ENCODE data around the gene HNRNPUL1. TPM values are rescaled to one million over a fixed set of nuclear protein-coding genes. Genes with fewer than 3 reads are reported as not detected.

HNRNPUL1 gene
- total and polyA plus RNA-seq, 9 of the 15 experiments (the other 6 are each of a cell fraction or from before 2014, with no cell fraction given) = 7.3 to 211 (median 85.0) TPM

DNA sequence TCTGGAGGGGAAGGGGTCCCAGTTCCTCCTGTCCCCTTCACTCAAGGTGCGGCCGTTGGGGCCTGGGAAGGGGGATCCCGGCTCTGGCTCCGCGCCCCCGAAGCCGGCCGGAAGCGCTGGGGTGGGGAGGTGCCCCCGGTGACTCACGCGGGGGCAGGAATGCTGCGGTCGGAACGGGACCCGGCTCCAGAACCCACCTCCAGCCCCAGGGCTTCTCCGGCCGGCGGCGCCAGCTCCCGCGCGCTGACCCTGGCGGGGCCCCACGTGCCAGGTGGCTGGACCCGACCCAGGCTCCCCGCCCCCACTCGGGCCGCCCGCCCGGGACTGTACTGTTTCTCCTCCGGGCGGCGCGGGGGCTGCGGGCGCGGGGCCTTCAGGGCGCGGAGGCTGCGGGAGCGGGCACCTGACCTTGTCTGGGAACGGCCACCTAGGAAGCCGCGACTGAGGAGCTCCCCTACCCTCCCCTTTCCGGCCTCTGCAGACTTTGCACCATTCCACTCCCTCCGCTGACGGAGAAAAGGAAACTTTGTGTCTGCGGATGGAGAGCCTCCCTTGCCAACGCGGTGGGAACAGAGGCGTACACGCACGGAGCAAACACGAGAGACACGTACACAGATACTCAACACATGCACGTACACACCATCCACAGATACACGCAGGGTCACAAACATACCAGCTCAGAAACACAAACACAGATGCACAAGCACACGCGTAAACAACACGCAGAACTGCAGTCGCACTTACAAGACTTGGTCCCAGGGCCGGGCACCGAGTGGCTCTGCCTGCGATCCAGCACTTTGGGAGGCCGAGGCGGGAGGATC is 37.9 kb upstream of the HNRNPUL1 start (continued):
- TF ChIP-seq ZZZ3 (IDR thresholded peaks at IDR 0.05) (no peak), ZNF583 (CRISPR knock-in tag; IDR thresholded peaks at IDR 0.05) (0 out of 2 replicates have a peak, but pooled peaks have one; percentile 50), SRSF7 (optimal IDR thresholded peaks at IDR 0.05; ENCODE audit: low read depth, low read length) (no peak), ADNP (tag; IDR thresholded peaks at IDR 0.05) (no peak), ZNF324 (CRISPR knock-in tag; IDR thresholded peaks at IDR 0.05) (0 out of 2 replicates have a peak, but pooled peaks have one; percentile 33), MYC (IDR thresholded peaks at IDR 0.05; ENCODE audit: low read depth, low read length) (peak; percentile 70), MYC (CRISPR knock-in tag; IDR thresholded peaks at IDR 0.05; ENCODE audit: borderline replicate concordance, low read depth) (no peak), TEAD4 (IDR thresholded peaks at IDR 0.05; ENCODE audit: low read length) (no peak; the same call in none of the 2 replicates), TEAD4 (CRISPR knock-in tag; IDR thresholded peaks at IDR 0.05; ENCODE audit: borderline replicate concordance) (no peak), ZNF174 (CRISPR knock-in tag; IDR thresholded peaks at IDR 0.05) (no peak), ZNF384 (IDR thresholded peaks at IDR 0.05; ENCODE audit: low read depth, low read length) (no peak)
- TF ChIP-seq, protein P1, sequence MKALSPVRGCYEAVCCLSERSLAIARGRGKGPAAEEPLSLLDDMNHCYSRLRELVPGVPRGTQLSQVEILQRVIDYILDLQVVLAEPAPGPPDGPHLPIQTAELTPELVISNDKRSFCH (CRISPR knock-in tag; IDR thresholded peaks at IDR 0.05) = no peak
- TF ChIP-seq, protein P1 (tag; IDR thresholded peaks at IDR 0.05) = 0 out of 2 replicates have a peak, but pooled peaks have one; percentile 31
- TF ChIP-seq, protein P2, sequence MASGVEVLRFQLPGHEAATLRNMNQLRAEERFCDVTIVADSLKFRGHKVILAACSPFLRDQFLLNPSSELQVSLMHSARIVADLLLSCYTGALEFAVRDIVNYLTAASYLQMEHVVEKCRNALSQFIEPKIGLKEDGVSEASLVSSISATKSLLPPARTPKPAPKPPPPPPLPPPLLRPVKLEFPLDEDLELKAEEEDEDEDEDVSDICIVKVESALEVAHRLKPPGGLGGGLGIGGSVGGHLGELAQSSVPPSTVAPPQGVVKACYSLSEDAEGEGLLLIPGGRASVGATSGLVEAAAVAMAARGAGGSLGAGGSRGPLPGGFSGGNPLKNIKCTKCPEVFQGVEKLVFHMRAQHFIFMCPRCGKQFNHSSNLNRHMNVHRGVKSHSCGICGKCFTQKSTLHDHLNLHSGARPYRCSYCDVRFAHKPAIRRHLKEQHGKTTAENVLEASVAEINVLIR (CRISPR knock-in tag; IDR thresholded peaks at IDR 0.05) = peak; percentile 15; the same call in 1 of the 2 replicates
- TF ChIP-seq, protein P3, sequence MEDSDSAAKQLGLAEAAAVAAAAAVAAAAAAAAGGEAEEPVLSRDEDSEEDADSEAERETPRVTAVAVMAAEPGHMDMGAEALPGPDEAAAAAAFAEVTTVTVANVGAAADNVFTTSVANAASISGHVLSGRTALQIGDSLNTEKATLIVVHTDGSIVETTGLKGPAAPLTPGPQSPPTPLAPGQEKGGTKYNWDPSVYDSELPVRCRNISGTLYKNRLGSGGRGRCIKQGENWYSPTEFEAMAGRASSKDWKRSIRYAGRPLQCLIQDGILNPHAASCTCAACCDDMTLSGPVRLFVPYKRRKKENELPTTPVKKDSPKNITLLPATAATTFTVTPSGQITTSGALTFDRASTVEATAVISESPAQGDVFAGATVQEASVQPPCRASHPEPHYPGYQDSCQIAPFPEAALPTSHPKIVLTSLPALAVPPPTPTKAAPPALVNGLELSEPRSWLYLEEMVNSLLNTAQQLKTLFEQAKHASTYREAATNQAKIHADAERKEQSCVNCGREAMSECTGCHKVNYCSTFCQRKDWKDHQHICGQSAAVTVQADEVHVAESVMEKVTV (CRISPR knock-in tag; IDR thresholded peaks at IDR 0.05) = no peak
- TF ChIP-seq, protein P4, sequence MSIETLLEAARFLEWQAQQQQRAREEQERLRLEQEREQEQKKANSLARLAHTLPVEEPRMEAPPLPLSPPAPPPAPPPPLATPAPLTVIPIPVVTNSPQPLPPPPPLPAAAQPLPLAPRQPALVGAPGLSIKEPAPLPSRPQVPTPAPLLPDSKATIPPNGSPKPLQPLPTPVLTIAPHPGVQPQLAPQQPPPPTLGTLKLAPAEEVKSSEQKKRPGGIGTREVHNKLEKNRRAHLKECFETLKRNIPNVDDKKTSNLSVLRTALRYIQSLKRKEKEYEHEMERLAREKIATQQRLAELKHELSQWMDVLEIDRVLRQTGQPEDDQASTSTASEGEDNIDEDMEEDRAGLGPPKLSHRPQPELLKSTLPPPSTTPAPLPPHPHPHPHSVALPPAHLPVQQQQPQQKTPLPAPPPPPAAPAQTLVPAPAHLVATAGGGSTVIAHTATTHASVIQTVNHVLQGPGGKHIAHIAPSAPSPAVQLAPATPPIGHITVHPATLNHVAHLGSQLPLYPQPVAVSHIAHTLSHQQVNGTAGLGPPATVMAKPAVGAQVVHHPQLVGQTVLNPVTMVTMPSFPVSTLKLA (conservative IDR thresholded peaks at IDR 0.05) = peak; percentile 45 to 57; a peak in 3 of 4 replicates
- TF ChIP-seq, protein P5, sequence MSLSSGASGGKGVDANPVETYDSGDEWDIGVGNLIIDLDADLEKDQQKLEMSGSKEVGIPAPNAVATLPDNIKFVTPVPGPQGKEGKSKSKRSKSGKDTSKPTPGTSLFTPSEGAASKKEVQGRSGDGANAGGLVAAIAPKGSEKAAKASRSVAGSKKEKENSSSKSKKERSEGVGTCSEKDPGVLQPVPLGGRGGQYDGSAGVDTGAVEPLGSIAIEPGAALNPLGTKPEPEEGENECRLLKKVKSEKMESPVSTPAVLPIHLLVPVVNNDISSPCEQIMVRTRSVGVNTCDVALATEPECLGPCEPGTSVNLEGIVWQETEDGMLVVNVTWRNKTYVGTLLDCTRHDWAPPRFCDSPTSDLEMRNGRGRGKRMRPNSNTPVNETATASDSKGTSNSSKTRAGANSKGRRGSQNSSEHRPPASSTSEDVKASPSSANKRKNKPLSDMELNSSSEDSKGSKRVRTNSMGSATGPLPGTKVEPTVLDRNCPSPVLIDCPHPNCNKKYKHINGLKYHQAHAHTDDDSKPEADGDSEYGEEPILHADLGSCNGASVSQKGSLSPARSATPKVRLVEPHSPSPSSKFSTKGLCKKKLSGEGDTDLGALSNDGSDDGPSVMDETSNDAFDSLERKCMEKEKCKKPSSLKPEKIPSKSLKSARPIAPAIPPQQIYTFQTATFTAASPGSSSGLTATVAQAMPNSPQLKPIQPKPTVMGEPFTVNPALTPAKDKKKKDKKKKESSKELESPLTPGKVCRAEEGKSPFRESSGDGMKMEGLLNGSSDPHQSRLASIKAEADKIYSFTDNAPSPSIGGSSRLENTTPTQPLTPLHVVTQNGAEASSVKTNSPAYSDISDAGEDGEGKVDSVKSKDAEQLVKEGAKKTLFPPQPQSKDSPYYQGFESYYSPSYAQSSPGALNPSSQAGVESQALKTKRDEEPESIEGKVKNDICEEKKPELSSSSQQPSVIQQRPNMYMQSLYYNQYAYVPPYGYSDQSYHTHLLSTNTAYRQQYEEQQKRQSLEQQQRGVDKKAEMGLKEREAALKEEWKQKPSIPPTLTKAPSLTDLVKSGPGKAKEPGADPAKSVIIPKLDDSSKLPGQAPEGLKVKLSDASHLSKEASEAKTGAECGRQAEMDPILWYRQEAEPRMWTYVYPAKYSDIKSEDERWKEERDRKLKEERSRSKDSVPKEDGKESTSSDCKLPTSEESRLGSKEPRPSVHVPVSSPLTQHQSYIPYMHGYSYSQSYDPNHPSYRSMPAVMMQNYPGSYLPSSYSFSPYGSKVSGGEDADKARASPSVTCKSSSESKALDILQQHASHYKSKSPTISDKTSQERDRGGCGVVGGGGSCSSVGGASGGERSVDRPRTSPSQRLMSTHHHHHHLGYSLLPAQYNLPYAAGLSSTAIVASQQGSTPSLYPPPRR (CRISPR knock-in tag; IDR thresholded peaks at IDR 0.05; ENCODE audit: borderline replicate concordance) = no peak

Data from K562 (cell line).